HL-60/S4 treated with phorbol 12-myristate 13-acetate at 8.2 ng/mL for 4 days and 3 days (cell line): ENCODE results near the gene FBXO17.
"Not testable (repeated sequence)": the region's sequence is repeated elsewhere in the genome, so short reads cannot be mapped to it uniquely, and the experiment has no call there.

Source experiments
- in situ Hi-C: fragments of 300-500 bp; cut with MboI; formaldehyde crosslinking; loops from 2 replicates; pipeline ENCODE4 v1.15.0; 2022; ENCODE audit warnings: low sequenced_read_pairs

FBXO17 gene

GRCh38 chr19:38945562-38946228, 29.8 kb downstream of the FBXO17 start:
- in situ Hi-C loops, result no loop called here

GRCh38 chr19:38944981-38945506, 30.5 kb downstream of the FBXO17 start:
- in situ Hi-C loops, result no loop called here

DNA sequence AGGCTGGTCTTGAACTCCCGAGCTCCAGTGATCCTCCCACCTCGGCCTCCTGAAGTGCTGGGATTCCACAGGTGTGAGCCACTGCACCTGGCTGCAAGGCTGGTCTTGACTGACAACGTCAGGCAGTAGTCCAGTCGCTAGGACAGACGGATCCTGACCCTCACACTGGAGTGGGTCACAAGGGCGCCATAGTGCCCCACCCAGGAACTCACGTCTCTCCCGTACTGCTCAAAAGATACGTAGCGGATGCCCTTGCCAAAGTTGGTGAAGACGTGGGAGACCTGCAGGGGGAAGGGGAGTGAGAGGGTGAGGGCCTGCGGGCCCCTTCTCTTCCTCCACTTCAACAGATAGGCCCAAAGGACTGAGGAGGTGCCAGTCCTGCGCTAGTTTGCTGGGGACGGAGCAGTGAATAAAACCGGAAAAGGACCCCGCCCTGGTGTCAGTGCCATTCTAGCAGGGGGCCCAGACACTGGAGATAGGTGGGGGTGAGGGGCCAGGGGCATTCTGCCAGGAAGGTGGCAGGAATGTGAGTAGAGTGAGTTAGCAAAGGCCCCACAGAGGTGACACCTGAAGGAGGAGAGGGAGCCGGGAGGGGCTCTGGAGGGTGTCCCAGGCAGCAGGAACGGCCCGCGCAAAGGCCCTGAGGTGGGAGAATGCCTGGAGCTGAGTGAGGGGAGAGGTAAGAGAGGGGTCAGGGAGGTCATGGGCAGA, 32.9 kb downstream of the FBXO17 start:
- in situ Hi-C loops, result no loop called here

- in situ Hi-C loops, result no loop called here
These were observed 33.6 kb downstream of the FBXO17 start for GRCh38 chr19:38941979-38942378.

- in situ Hi-C loops, result not testable (repeated sequence)
These were observed 34.1 kb downstream of the FBXO17 start for GRCh38 chr19:38941466-38941865.

- in situ Hi-C loops, result no loop called here
These were observed 35.6 kb downstream of the FBXO17 start for GRCh38 chr19:38939957-38940356.

- in situ Hi-C loops, result no loop called here
These were observed 42.0 kb downstream of the FBXO17 start for GRCh38 chr19:38933544-38933943.

DNA sequence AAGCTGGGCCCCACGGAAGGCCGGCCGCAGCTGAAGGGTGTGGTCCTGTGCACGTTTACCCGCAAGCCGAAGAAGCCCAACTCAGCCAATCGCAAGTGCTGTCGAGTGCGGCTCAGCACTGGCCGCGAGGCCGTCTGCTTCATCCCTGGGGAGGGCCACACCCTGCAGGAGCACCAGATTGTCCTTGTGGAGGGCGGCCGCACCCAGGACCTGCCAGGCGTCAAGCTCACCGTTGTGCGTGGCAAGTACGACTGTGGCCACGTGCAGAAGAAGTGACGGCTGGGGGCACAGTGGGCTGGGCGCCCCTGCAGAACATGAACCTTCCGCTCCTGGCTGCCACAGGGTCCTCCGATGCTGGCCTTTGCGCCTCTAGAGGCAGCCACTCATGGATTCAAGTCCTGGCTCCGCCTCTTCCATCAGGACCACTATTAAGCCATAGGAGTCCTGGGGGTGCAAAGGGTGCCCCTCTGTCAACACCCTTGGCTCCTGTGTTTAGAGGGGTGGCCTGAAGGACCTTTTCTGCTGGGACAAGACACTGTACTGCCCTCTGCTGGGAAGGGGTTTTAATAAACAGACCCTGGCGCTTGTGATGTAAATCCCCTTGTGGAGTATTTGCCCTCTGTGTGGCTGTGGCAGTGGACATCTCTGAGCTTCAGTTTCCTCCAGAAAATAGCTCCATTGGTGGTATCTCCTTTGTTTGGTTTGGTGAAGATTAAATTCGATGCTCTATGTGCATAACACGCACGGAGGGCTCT, 42.9 kb downstream of the FBXO17 start:
- in situ Hi-C loops, result no loop called here

GRCh38 chr19:38931521-38931793, 44.1 kb downstream of the FBXO17 start:
- in situ Hi-C loops, result no loop called here

GRCh38 chr19:38930776-38931520, 44.6 kb downstream of the FBXO17 start, which contains the start of gene MRPS12:
Gene MRPS12 (plus strand): TSS chr19:38930944. CDS start chr19:38931295, 351 bp downstream.
- in situ Hi-C loops, result no loop called here

DNA sequence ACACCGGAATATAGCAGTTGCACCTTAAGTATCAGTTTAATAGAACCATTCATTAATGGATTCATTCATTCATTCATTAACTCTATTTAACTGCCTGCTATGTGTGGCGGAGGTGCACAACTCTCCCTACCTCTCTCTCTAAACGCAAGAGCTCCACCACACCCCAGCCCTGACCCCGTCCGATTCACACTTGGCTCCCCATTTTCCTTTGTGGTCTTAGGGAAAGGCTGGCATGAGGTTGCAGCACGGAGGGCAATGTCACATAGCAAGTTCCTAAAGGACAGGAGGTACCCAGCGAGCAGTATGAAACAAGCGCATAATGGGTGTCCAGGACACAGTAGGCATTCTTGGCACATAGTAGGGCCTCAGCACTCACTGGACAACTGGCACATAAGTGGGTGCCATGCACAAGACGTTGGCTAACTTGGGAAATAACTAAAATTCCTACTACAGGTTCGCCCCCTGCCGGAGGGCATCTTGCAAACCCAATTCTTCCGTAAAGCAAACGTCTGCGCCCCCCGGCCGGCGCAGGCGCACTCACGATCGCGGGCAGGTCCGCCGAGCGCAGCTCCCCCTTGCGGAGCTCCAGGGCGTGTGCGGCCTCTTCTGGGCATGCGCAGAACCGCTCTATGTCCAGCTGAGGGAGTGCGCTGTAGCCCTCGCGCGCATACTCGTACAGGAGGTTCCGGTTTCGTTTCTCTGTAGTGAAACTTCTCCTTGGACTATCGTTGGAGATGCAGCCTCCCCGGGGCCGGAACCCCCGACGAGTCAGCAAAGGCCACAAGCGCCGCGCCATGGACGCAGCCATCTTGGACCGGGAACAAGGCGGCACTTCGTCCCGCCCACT, 45.4 kb downstream of the FBXO17 start, which contains the start of gene SARS2:
Gene SARS2, minus strand, starts transcription at position 835 of the 847 bp plus-strand sequence. Its CDS starts 27 bp downstream, at position 808.
- in situ Hi-C loops, result no loop called here

DNA sequence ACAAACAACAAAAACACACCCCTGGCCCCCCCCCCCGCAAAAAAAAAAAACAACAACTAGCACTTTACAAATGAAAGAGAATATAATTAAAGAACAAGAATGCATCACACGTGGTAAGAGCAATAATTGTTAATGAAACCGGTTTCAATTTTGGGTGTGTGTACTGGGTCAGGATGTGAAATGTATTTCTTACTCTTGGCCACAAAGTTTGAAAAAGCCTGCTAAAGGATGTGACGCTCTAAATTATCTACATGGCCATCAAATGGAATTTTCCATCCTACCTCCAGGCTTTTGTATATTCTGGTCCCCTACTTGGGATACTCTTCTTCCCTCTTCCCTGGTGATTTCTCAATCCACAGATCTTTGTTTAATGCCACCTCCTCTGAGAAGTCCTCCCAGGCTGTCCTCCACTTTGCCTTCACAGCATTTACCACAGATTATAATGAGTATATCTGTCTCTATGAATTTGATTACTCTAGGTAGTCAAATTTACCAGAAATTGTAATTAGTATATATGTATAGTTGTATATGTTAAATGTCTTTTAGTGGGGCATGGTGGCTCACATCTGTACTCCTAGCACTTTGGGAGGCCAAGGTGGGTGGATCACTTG, 47.0 kb downstream of the FBXO17 start:
- in situ Hi-C loops, result no loop called here

GRCh38 chr19:38924388-38924787, 51.2 kb downstream of the FBXO17 start:
- in situ Hi-C loops, result loop anchor here (25.0 kb wide), 1 partner anchor 512 kb away; the partner anchor contains the start of gene FAM98C

DNA sequence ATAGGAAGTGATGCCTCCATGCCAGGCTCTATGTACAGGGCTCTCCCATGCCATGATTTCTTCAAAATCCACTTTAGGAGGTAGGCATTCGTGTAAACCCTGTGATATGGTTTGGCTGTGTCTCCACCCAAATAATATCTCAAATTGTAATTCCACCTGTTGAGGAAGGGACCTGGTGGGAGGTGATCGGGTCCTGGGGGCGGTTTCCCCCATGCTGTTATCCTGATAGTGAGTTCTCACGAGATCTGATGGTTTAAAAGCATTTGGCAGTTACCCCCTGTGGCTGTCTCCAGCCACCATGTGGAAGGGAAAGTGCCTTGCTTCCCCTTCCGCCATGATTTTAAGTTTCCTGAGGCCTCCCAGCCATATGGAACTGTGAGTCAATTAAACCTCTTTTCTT, 53.1 kb downstream of the FBXO17 start:
- in situ Hi-C loops, result loop anchor here (25.0 kb wide), 1 partner anchor 510 kb away; the partner anchor contains the start of gene FAM98C

DNA sequence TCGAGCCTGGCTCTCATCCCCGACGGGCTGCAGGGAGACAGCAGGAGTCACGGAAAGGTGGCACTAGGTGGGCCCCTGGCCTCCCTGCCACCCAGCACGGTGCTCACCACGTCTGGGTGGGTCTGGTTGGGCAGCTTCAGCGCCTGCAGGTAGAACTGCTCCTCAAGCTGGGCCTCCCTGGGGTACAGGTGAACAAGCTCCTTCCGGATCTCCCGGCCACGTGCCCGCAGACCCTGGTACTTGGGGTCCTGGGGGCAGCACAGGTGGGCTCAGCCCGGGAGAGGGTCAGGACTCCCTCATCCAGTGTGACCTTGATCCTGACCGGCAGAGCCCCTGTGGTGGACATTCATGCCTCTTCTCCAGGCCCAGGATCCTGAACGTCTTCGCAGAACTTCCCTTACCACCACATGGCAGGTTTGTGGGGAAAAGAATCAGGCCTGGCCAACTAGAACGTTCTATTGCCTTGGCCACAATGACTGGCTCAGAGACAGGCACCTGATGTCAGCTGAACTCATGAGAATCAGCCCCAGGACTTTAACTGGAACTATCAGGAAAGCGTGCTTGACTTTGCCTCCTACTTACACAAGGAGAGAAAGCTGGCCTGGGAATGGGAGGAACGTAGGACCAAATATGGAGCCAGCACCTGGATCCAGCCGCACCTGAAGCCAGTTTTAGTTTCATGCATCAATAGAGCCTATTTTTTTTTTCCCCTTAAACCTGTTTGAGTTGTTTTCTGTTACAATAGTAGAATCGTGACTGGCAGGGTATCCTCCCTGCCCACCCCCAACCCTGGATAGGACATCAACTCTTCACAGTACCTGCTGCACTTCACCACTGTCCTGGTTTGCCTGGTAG, 53.9 kb downstream of the FBXO17 start:
- in situ Hi-C loops, result loop anchor here (25.0 kb wide), 1 partner anchor 509 kb away; the partner anchor contains the start of gene FAM98C

GRCh38 chr19:38920602-38921419, 54.7 kb downstream of the FBXO17 start:
- in situ Hi-C loops, result loop anchor here (25.0 kb wide), 1 partner anchor 509 kb away; the partner anchor contains the start of gene FAM98C

DNA sequence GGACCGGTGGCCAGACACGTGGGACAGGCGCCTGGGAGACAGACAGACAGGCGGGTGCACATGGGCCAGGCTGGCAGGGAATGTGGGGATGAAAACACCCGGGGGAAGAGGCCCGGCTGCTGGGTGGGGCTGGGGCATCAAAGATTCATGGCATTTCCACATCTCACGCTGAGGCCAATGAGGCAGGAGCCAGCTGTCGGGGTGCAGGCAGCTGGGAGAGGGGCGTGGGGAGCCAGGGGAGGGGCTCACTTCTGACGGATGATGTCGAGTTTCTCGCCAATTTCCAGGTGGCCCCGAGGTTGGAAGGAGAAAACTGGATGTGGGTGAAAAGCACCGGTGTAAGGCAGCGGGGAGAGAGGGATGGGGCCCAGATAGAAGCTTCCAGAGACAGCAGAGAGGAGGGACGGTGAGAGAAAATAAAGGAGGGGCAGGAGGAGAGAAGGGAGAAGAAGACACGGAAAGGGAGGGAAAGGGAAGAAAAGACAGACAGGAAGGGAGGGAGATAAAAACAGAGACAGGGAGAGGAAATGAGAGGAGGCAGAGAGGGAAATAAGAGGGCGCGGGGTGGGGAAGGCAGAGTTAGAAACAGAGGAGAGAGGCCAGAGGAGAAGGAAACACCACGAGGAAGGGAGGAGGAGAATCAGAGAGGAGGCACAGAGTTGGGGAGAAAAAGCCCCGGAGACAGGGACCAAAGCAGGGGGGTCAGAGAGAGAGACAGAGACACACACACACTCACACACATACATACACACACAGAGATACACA, 55.5 kb downstream of the FBXO17 start:
- in situ Hi-C loops, result loop anchor here (25.0 kb wide), 1 partner anchor 508 kb away; the partner anchor contains the start of gene FAM98C
